ENCODE results near the gene DDX55.
A peak's percentile ranks its signal among the peaks of the same experiment; 100 is the strongest.

Gene DDX55

GRCh38 chr12:123621619-123622530 is 20.0 kb downstream of the DDX55 start:
- Histone ChIP-seq H3K27ac (ENCODE audit: low read depth, low read length, poor library complexity, severe bottlenecking) (no peak overlapping the region), H3F3A (ENCODE audit: insufficient read depth, low read length) (peaks cover 3% of the 10 kb centered on the region; the same call in 1 of the 2 replicates), H3K36me3 (ENCODE audit: insufficient read depth, low read length) (peaks cover 93% of the 10 kb centered on the region), H3K9me3 (ENCODE audit: low read length) (no peaks in the 10 kb centered on the region), H3K4me1 (ENCODE audit: insufficient read depth, low read length, severe bottlenecking) (no peaks in the 10 kb centered on the region), H2AFZ (ENCODE audit: low read length) (no peak overlapping the region), H3K27me3 (ENCODE audit: insufficient read depth, low read length) (no peaks in the 10 kb centered on the region), H3K9me2 (ENCODE audit: low read depth, low read length) (no peaks in the 10 kb centered on the region), H3K4me3 (ENCODE audit: low read depth, low read length, poor library complexity, severe bottlenecking) (no peak overlapping the region), H3K9ac (ENCODE audit: low read length) (no peak overlapping the region), H3K79me2 (ENCODE audit: insufficient read depth, low read length) (no peaks in the 10 kb centered on the region), H3K4me2 (ENCODE audit: low read length) (no peak overlapping the region), H4K20me1 (ENCODE audit: insufficient read depth, low read length) (no peaks in the 10 kb centered on the region)
- TF ChIP-seq EZH2 (IDR thresholded peaks at IDR 0.05; ENCODE audit: borderline replicate concordance, low read length): no peak
- TF ChIP-seq CTCF (IDR thresholded peaks at IDR 0.05; ENCODE audit: low read length): no peak

- Histone ChIP-seq H3F3A (ENCODE audit: insufficient read depth, low read length) (no peaks in the 10 kb centered on the region), H3K4me1 (ENCODE audit: insufficient read depth, low read length, severe bottlenecking) (peaks cover 22% of the 10 kb centered on the region), H2AFZ (ENCODE audit: low read length) (no peak within 1 kb of the TSS), H3K9me3 (ENCODE audit: low read length) (no peaks in the 10 kb centered on the region), H3K4me2 (ENCODE audit: low read length) (peak within 1 kb of the TSS; percentile 91), H4K20me1 (ENCODE audit: insufficient read depth, low read length) (no peaks in the 10 kb centered on the region), H3K36me3 (ENCODE audit: insufficient read depth, low read length) (peaks cover 25% of the 10 kb centered on the region), H3K4me3 (ENCODE audit: low read depth, low read length, poor library complexity, severe bottlenecking) (peak within 1 kb of the TSS; percentile 92), H3K79me2 (ENCODE audit: insufficient read depth, low read length) (peaks cover 31% of the 10 kb centered on the region), H3K27ac (ENCODE audit: low read depth, low read length, poor library complexity, severe bottlenecking) (peak within 1 kb of the TSS; percentile 24), H3K27me3 (ENCODE audit: insufficient read depth, low read length) (no peaks in the 10 kb centered on the region), H3K9ac (ENCODE audit: low read length) (peak within 1 kb of the TSS; percentile 98), H3K9me2 (ENCODE audit: low read depth, low read length) (no peaks in the 10 kb centered on the region)
- TF ChIP-seq EZH2 (IDR thresholded peaks at IDR 0.05; ENCODE audit: borderline replicate concordance, low read length) (no peak), CTCF (IDR thresholded peaks at IDR 0.05; ENCODE audit: low read length) (no peak)
These were observed 31.7 kb downstream of the DDX55 start, which contains the start of the genes EIF2B1 and GTF2H3 for GRCh38 chr12:123633379-123634141. EIF2B1 (minus strand) TSS chr12:123633686; CDS start chr12:123633557, 129 bp downstream. GTF2H3 (plus strand) TSS chr12:123633829; CDS start chr12:123633860, 31 bp downstream.

GRCh38 chr12:123634142-123634561 is 32.3 kb downstream of the DDX55 start:
- Histone ChIP-seq H3K4me3 (ENCODE audit: low read depth, low read length, poor library complexity, severe bottlenecking) (peak overlapping the region; percentile 92), H2AFZ (ENCODE audit: low read length) (no peak overlapping the region), H3K9me3 (ENCODE audit: low read length) (no peaks in the 10 kb centered on the region), H3K9ac (ENCODE audit: low read length) (peak overlapping the region; percentile 98), H3K4me2 (ENCODE audit: low read length) (peak overlapping the region; percentile 91), H3K36me3 (ENCODE audit: insufficient read depth, low read length) (peaks cover 19% of the 10 kb centered on the region), H3F3A (ENCODE audit: insufficient read depth, low read length) (no peaks in the 10 kb centered on the region), H3K4me1 (ENCODE audit: insufficient read depth, low read length, severe bottlenecking) (peaks cover 22% of the 10 kb centered on the region), H3K27me3 (ENCODE audit: insufficient read depth, low read length) (no peaks in the 10 kb centered on the region), H3K27ac (ENCODE audit: low read depth, low read length, poor library complexity, severe bottlenecking) (peak overlapping the region; percentile 24), H4K20me1 (ENCODE audit: insufficient read depth, low read length) (no peaks in the 10 kb centered on the region), H3K79me2 (ENCODE audit: insufficient read depth, low read length) (peaks cover 31% of the 10 kb centered on the region), H3K9me2 (ENCODE audit: low read depth, low read length) (no peaks in the 10 kb centered on the region)
- TF ChIP-seq EZH2 (IDR thresholded peaks at IDR 0.05; ENCODE audit: borderline replicate concordance, low read length) (no peak), CTCF (IDR thresholded peaks at IDR 0.05; ENCODE audit: low read length) (no peak)

Measured in OCI-LY1 (cell line).